Urinary bladder (tissue), 4 donors: ENCODE data around the gene KCTD11. TPM values are rescaled to one million over a fixed set of nuclear protein-coding genes. Genes with fewer than 3 reads are reported as not detected.
A peak's percentile ranks its signal among the peaks of the same experiment; 100 is the strongest.

ENCODE experiments used
- DNase-seq: peaks from one replicate; pipeline ENCODE4 v3.0.0-alpha.2; 2015; ENCODE audit errors: extremely low spot score
- H3K27ac ChIP-seq: one replicate; pipeline ENCODE4 v1.5.1; 2013; ENCODE audit warnings: low read depth, mild to moderate bottlenecking, moderate library complexity
- H3K36me3 ChIP-seq: one replicate; pipeline ENCODE4 v1.6.1; 2013; ENCODE audit warnings: mild to moderate bottlenecking, moderate library complexity; ENCODE audit not compliant: insufficient read depth
- H3K4me1 ChIP-seq: one replicate; pipeline ENCODE4 v1.6.1; 2013; ENCODE audit warnings: mild to moderate bottlenecking, moderate library complexity; ENCODE audit not compliant: insufficient read depth
- H3K4me3 ChIP-seq: one replicate; pipeline ENCODE4 v1.5.1; 2013; ENCODE audit warnings: low read depth, low read length
- WGBS: extraction: QIAGEN DNeasy Blood & Tissue Kit; methylation state at CpG from one replicate; pipeline ENCODE4 v1.1.7; 2013; 5-methylcytosine and 5-hydroxymethylcytosine counted together
- polyA plus RNA-seq: library from polyadenylated mRNA; stranded (reverse); fragments of 200-250 nt; gene quantifications from one replicate; pipeline ENCODE4 v1.2.3, GENCODE V29; 2013
- total RNA-seq: library from RNA; depleted of rRNA; stranded (reverse); fragments of >200 nt; gene quantifications from one replicate; pipeline ENCODE4 v1.2.3, GENCODE V29; 2014
- donor health status: healthy with polysubstance abuse.
- donor health status: healthy.

Gene KCTD11
- total and polyA plus RNA-seq, 2 donors, result 3.9 to 19.3 TPM

- no peaks in the 10 kb centered on the region for H3K4me1 ChIP-seq
- 78% methylated on average over 15 of the region's 15 CpGs for WGBS
These were observed 8.7 kb upstream of the KCTD11 start for GRCh38 chr17:7343250-7343649.

GRCh38 chr17:7346761-7347614, 5.0 kb upstream of the KCTD11 start:
- Histone ChIP-seq H3K36me3 (no peaks in the 10 kb centered on the region), H3K4me3 (no peak overlapping the region), H3K4me1 (no peaks in the 10 kb centered on the region), H3K27ac (no peak overlapping the region)
- WGBS, result 79% methylated on average over 18 of the region's 18 CpGs
- no peak for DNase-seq

More at GRCh38 chr17:7343250-7343649, 8.7 kb upstream of the KCTD11 start:
- no peak overlapping the region for H3K27ac ChIP-seq
- no peak for DNase-seq
- no peaks in the 10 kb centered on the region for H3K36me3 ChIP-seq
- H3K4me3 ChIP-seq, result no peak overlapping the region

GRCh38 chr17:7347630-7348477, 4.1 kb upstream of the KCTD11 start:
- H3K27ac ChIP-seq, result no peak overlapping the region

GRCh38 chr17:7348478-7349242, 3.3 kb upstream of the KCTD11 start:
- no peaks in the 10 kb centered on the region for H3K4me1 ChIP-seq
- WGBS, result 64% methylated on average over 19 of the region's 19 CpGs
- H3K27ac ChIP-seq, result no peak overlapping the region
- no peak for DNase-seq
- H3K4me3 ChIP-seq, result no peak overlapping the region
- no peaks in the 10 kb centered on the region for H3K36me3 ChIP-seq

More at GRCh38 chr17:7347630-7348477, 4.1 kb upstream of the KCTD11 start:
- no peak for DNase-seq
- WGBS, result 59% methylated on average over 19 of the region's 19 CpGs
- Histone ChIP-seq H3K36me3 (no peaks in the 10 kb centered on the region), H3K4me3 (no peak overlapping the region), H3K4me1 (no peaks in the 10 kb centered on the region)

GRCh38 chr17:7352503-7352889, 534 bp downstream of the KCTD11 start:
- H3K4me1 ChIP-seq, result peaks cover 2% of the 10 kb centered on the region
- peak overlapping the region; percentile 91 for H3K27ac ChIP-seq
- 31% methylated on average over 10 of the region's 10 CpGs for WGBS
- DNase-seq, result no peak
- no peaks in the 10 kb centered on the region for H3K36me3 ChIP-seq
- H3K4me3 ChIP-seq, result peak overlapping the region; percentile 75

- Histone ChIP-seq H3K4me1 (peaks cover 2% of the 10 kb centered on the region), H3K36me3 (no peaks in the 10 kb centered on the region), H3K4me3 (peak overlapping the region; percentile 75), H3K27ac (no peak overlapping the region)
- WGBS, result 88% methylated on average over 37 of the region's 37 CpGs
- no peak for DNase-seq
These were observed 1.1 kb downstream of the KCTD11 start for GRCh38 chr17:7352910-7353635.

GRCh38 chr17:7354262-7354843, 2.4 kb downstream of the KCTD11 start:
- peaks cover 2% of the 10 kb centered on the region for H3K4me1 ChIP-seq
- peak; percentile 42 for DNase-seq
- no peaks in the 10 kb centered on the region for H3K36me3 ChIP-seq
- no peak overlapping the region for H3K27ac ChIP-seq
- H3K4me3 ChIP-seq, result no peak overlapping the region
- WGBS, result 61% methylated on average over 9 of the region's 9 CpGs

GRCh38 chr17:7355053-7355452, 3.1 kb downstream of the KCTD11 start, which contains the start of gene TMEM95:
Gene TMEM95, plus strand, starts transcription at chr17:7355156. Its CDS starts 49 bp downstream, at chr17:7355205.
- Histone ChIP-seq H3K4me1 (peaks cover 2% of the 10 kb centered on the region), H3K36me3 (no peaks in the 10 kb centered on the region), H3K27ac (no peak within 1 kb of the TSS), H3K4me3 (no peak within 1 kb of the TSS)
- DNase-seq, result no peak
- WGBS, result 51% methylated on average over 10 of the region's 10 CpGs

GRCh38 chr17:7355573-7355972, 3.6 kb downstream of the KCTD11 start:
- peaks cover 2% of the 10 kb centered on the region for H3K4me1 ChIP-seq
- no peak overlapping the region for H3K27ac ChIP-seq
- no peak for DNase-seq
- H3K36me3 ChIP-seq, result no peaks in the 10 kb centered on the region
- WGBS, result 77% methylated on average over 8 of the region's 8 CpGs
- H3K4me3 ChIP-seq, result no peak overlapping the region

GRCh38 chr17:7356072-7356549, 4.1 kb downstream of the KCTD11 start:
- H3K4me1 ChIP-seq, result peaks cover 2% of the 10 kb centered on the region
- no peak overlapping the region for H3K27ac ChIP-seq
- no peak overlapping the region for H3K4me3 ChIP-seq
- no peak for DNase-seq
- WGBS, result 10% methylated on average over 12 of the region's 12 CpGs
- H3K36me3 ChIP-seq, result no peaks in the 10 kb centered on the region

GRCh38 chr17:7356756-7357155, 4.8 kb downstream of the KCTD11 start:
- no peak overlapping the region for H3K27ac ChIP-seq
- H3K36me3 ChIP-seq, result no peaks in the 10 kb centered on the region
- 60% methylated on average over 8 of the region's 8 CpGs for WGBS
- no peak overlapping the region for H3K4me3 ChIP-seq
- DNase-seq, result no peak
- peaks cover 2% of the 10 kb centered on the region for H3K4me1 ChIP-seq

GRCh38 chr17:7357381-7357780, 5.4 kb downstream of the KCTD11 start:
- Histone ChIP-seq H3K4me1 (peaks cover 2% of the 10 kb centered on the region), H3K27ac (no peak overlapping the region), H3K36me3 (no peaks in the 10 kb centered on the region), H3K4me3 (no peak overlapping the region)
- DNase-seq, result no peak
- 68% methylated on average over 2 of the region's 2 CpGs for WGBS
